ENCODE results near the gene SLC35G3.

DNA sequence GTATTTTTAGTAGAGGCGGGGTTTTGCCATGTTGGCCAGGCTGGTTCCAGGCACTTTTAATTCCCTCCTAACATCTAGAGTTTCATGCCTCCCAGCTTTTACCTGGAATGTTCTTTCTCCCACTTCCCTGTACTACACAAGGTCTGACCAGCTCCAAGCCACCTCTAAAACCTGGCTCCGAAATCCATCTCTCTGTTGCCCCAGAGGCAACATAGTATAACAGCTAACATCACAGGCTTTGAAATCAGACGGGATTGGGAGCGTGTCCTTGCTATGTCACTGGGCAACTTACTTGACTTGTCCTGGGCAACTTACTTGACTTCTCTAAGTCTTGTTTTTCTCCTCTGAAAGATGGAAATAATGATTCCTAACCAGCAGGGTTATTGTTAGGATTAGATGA is 31.4 kb downstream of the SLC35G3 start:
- TF ChIP-seq CTCF (IDR thresholded peaks at IDR 0.05; ENCODE audit: insufficient read depth, low read length, poor library complexity, severe bottlenecking) (no peak), EZH2phosphoT487 (conservative IDR thresholded peaks at IDR 0.05; ENCODE audit: low read length) (no peak)
